ENCODE measurements around the gene DLGAP1. TPM values are rescaled to one million over a fixed set of nuclear protein-coding genes. Genes with fewer than 3 reads are reported as not detected.

Gene DLGAP1
- total and polyA plus RNA-seq, 2 of the 8 experiments (the other 6 are each of a cell fraction or from before 2014, with no cell fraction given) = 11.8 to 16.9 TPM

- no peak for TF ChIP-seq ATF3 (IDR thresholded peaks at IDR 0.05; ENCODE audit: insufficient read depth, low read depth, low read length)
- TF ChIP-seq TCF12 (IDR thresholded peaks at IDR 0.05; ENCODE audit: low read depth, low read length) = no peak
- TF ChIP-seq EGR1 (IDR thresholded peaks at IDR 0.05; ENCODE audit: borderline replicate concordance, low read depth, low read length) = no peak
- TF ChIP-seq JUND (IDR thresholded peaks at IDR 0.05; ENCODE audit: low read length) = no peak
- TF ChIP-seq TAF7 (optimal IDR thresholded peaks at IDR 0.05; ENCODE audit: borderline replicate concordance, low read depth, low read length) = no peak
Measured at GRCh38 chr18:3914833-3915610, 540.1 kb downstream of the DLGAP1 start (continued).
